Thoracic aorta (tissue), 2 donors: ENCODE data around the gene RAB2B. TPM values are rescaled to one million over a fixed set of nuclear protein-coding genes. Genes with fewer than 3 reads are reported as not detected.

ENCODE experiments used
- ATAC-seq: fragments of 150-250 bp; one replicate; pipeline ENCODE4 v1.8.0; 2017; ENCODE audit warnings: low read depth; ENCODE audit not compliant: insufficient number of reproducible peaks, low FRiP score
- DNase-seq: peaks from one replicate; pipeline ENCODE4 v3.0.0-alpha.2; 2020; ENCODE audit warnings: low spot score
- H3K27ac ChIP-seq, 2 donors: fragments of 200-600 bp; sonication (generic); 1 replicate in 1 of 2; 2 replicates in 1 of 2; pipeline ENCODE4 v1.5.1; 2016; ENCODE audit warnings: mild to moderate bottlenecking in 2 of 2, moderate library complexity in 2 of 2
- H3K27me3 ChIP-seq: fragments of 200-600 bp; sonication (generic); replicated peaks from 2 replicates; pipeline ENCODE4 v1.6.0; 2016; ENCODE audit warnings: mild to moderate bottlenecking; ENCODE audit not compliant: insufficient read depth
- H3K36me3 ChIP-seq: fragments of 200-600 bp; sonication (generic); one replicate; pipeline ENCODE4 v1.5.1; 2016
- H3K4me1 ChIP-seq, 2 donors: fragments of 200-600 bp; sonication (generic); 1 replicate in 1 of 2; 2 replicates in 1 of 2; pipeline versions ENCODE4 v1.5.1 to v1.6.0; 2016; ENCODE audit warnings: low read depth in 2 of 2, mild to moderate bottlenecking in 1 of 2; ENCODE audit not compliant: control insufficient read depth in 1 of 2
- H3K4me3 ChIP-seq: fragments of 200-600 bp; sonication (generic); 2 replicates; pipeline ENCODE4 v1.5.1; 2016; ENCODE audit warnings: mild to moderate bottlenecking
- H3K9me3 ChIP-seq: fragments of 200-600 bp; sonication (generic); 2 replicates; pipeline ENCODE4 v1.5.1; 2016
- total RNA-seq, 2 donors: library from RNA; depleted of rRNA; stranded (reverse); fragments of >200 nt; gene quantifications; one replicate each; pipeline versions ENCODE4 v1.1.0 to v1.2.3, GENCODE V29; 2016
- TF ChIP-seq, protein P1 (sequence below): fragments of 200-600 bp; sonication (generic); IDR thresholded peaks from one replicate; pipeline ENCODE4 v1.5.1; 2019; ENCODE audit warnings: antibody characterized with exemption

The RAB2B gene
- 10 to 100 TPM; 19.2 to 29.3 TPM for total RNA-seq

DNA sequence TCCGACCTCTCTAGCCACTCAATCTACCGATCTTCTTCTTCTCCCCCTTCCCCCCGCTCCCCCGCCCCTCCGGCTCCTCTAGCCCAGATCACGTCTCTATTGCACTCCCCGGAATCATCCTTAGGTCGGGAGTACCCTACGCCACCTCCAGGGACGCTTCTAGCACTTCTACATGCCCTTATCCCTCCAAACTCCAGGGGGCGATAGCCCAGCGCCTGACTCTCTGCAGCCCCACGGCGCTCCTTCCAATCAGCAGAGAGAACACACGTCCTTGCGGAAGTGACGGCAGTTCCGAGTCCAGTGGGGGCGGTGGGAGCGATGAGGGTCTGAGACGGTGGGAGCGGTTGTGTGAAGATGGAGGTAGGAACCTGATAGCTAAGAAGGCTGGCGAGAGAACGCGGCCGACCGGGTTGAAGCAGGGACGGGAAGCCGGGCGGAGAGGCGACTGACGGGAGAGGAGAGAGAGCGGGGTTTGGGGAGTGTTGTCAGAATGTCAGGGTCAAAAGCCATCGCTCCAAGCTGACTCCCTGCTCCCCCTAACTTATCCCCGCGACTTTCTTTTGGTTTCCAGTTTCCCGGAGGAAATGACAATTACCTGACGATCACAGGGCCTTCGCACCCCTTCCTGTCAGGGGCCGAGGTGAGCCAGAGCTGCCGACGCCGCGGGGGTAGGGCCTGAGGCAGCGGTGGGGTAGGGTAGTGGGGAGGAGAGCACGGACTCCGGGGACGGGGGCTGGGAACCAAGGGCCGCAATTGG is at the start of gene RAB2B, which contains the start of gene TOX4:
Gene RAB2B (minus strand): TSS at position 35 of the 757 bp plus-strand sequence. CDS start 87 bp downstream, outside the sequence.
Gene TOX4 (plus strand): TSS at position 271 of the 757 bp plus-strand sequence. CDS start 84 bp downstream, at position 355.
- Histone ChIP-seq H3K36me3 (peaks cover 9% of the 10 kb centered on the region), H3K4me1 (peaks cover 17 to 23% of the 10 kb centered on the region in 2 donors), H3K9me3 (no peaks in the 10 kb centered on the region), H3K27me3 (no peaks in the 10 kb centered on the region), H3K27ac (peak within 1 kb of the TSS; percentile 82 to 92), H3K4me3 (peak within 1 kb of the TSS; percentile 99)
- peak; percentile 100 for ATAC-seq
- peak; percentile 89 for DNase-seq
- TF ChIP-seq, protein P1, sequence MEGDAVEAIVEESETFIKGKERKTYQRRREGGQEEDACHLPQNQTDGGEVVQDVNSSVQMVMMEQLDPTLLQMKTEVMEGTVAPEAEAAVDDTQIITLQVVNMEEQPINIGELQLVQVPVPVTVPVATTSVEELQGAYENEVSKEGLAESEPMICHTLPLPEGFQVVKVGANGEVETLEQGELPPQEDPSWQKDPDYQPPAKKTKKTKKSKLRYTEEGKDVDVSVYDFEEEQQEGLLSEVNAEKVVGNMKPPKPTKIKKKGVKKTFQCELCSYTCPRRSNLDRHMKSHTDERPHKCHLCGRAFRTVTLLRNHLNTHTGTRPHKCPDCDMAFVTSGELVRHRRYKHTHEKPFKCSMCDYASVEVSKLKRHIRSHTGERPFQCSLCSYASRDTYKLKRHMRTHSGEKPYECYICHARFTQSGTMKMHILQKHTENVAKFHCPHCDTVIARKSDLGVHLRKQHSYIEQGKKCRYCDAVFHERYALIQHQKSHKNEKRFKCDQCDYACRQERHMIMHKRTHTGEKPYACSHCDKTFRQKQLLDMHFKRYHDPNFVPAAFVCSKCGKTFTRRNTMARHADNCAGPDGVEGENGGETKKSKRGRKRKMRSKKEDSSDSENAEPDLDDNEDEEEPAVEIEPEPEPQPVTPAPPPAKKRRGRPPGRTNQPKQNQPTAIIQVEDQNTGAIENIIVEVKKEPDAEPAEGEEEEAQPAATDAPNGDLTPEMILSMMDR, result peak; percentile 94

DNA sequence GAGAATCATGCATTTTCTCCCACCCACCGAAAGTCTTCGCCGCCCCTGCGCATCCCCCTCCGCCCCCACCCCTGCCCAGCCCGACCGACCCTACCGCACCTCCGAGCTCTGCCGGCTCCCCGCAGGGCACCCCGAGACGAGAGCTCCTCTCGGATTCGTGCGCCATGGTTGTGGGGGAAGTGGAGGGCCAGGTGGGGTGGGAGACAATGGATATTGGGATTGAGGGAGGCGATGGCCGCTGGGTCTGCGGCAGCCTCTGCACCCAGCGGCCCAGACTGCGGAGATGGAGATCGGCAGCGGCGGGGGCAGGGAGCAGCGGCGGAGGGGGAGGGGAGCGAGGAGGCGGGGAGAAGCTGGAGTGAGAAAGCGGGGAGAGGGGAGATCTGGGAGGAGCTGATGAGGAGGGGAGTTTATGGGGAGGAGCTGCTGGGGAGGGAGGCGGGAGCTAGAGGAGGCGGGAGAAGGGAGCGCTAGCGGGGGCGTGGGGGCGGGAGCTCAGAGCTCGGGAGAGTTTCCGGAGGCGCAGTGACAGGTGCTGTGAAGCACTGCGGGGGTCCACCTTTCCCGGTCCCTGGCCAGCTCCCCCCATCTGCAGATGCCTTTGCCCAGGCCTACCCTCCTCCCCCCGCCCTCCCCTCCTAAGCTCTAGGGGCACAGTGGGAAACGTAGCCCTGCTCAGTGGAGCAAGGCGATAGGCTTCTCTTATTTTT is 49.4 kb upstream of the RAB2B start, which contains the start of gene SALL2:
Gene SALL2 (minus strand): TSS at position 385 of the 710 bp plus-strand sequence. CDS start 219 bp downstream, at position 166.
- peak; percentile 36 for DNase-seq
- Histone ChIP-seq H3K4me1 (peaks cover 8% of the 10 kb centered on the region in 2 donors), H3K36me3 (peaks cover 4% of the 10 kb centered on the region), H3K27me3 (no peaks in the 10 kb centered on the region), H3K4me3 (peak within 1 kb of the TSS; percentile 98), H3K9me3 (no peaks in the 10 kb centered on the region), H3K27ac (peak within 1 kb of the TSS; percentile 27 to 32)
- TF ChIP-seq, protein P1, result no peak
- no peak for ATAC-seq

DNA sequence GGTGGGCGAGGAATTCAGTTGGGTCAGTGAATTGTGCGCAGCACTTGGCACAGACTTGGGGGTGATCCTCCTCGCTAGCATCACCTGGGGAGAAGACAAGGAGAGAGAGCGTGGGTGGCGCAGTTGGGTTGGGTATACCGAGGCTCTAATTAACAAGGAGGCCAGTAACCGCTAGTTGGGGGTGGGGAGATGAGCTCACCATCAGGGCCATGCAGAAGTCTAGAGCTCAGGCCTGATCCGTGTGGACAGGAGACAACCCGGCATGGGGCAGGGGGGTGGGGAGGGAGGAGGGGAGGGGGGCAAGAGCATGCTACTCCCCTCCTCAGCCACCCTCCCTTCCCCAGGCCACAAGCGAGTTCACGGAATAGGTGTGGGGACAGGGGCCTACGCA is 48.8 kb upstream of the RAB2B start:
- DNase-seq (no peak), ATAC-seq (no peak)
- H3K27me3 ChIP-seq, result no peaks in the 10 kb centered on the region
- TF ChIP-seq, protein P1, result no peak
- H3K9me3 ChIP-seq, result no peaks in the 10 kb centered on the region
- H3K4me3 ChIP-seq, result peak overlapping the region; percentile 98
- peaks cover 8% of the 10 kb centered on the region in 2 donors for H3K4me1 ChIP-seq
- peak overlapping the region in 1 of 2 donors; percentile 32 for H3K27ac ChIP-seq
- H3K36me3 ChIP-seq, result peaks cover 4% of the 10 kb centered on the region

DNA sequence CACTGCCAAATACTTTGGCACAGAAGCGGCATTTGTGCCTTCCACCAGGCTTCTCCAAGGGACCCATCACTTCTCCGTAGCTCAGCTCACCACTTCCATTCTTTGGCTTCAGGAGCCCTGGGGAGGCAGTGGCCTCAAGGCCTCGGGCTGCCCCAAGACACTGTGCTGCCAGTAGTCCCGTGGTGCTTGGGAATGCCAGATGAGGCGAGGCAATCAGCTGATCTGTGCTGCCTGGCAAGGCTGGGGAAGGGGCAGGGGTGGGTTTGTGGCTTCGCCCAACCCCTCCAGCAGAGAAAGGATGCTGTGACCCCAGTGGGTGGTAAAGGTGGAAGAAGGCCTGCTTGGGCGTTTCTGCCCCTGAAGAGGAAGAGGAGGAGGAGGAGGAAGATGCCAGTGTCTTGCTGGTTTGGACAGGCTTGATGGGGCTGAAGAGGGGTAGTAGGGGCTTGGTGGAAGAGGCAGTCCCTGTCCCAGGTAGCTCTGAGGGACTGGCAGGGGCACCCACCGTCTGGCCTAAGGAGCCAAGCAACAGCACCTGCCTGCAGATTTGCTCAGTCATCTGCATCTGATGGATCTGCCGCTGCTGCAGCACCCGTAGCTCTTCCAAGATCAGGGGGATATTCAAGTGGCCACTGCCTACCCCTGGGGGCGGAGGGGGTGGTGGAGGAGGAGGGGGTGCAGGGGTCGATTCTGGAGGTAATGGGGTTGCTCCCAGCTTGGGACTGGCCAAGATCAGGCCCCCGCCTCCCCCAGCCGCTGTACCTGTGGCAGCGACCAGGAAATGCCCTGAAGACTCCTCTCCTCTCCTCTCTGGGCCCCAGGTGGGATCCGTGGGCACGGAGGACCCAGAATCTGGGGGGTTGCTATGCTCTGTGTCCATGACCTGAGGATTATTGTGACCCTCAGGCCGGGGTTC is 48.1 kb upstream of the RAB2B start:
- no peak for DNase-seq
- ATAC-seq, result no peak
- Histone ChIP-seq H3K4me3 (peak overlapping the region; percentile 98), H3K36me3 (peaks cover 4% of the 10 kb centered on the region), H3K27ac (no peak overlapping the region), H3K9me3 (no peaks in the 10 kb centered on the region), H3K4me1 (peaks cover 8% of the 10 kb centered on the region in 2 donors), H3K27me3 (no peaks in the 10 kb centered on the region)
- TF ChIP-seq, protein P1, result no peak
